Transverse colon (tissue), 4 donors: ENCODE data around the gene MDM2. TPM values are rescaled to one million over a fixed set of nuclear protein-coding genes. Genes with fewer than 3 reads are reported as not detected.

ENCODE experiments used
- DNase-seq: peaks from one replicate; pipeline ENCODE4 v3.0.0-alpha.2; 2019
- H3K27ac ChIP-seq, 4 donors: fragments of 200-600 bp; sonication (generic); 2 replicates each; pipeline ENCODE4 v1.5.1; 2016 to 2018; ENCODE audit warnings: inconsistent platforms in 4 of 4
- H3K27me3 ChIP-seq: fragments of 200-600 bp; sonication (generic); 2 replicates; pipeline ENCODE4 v1.5.1; 2017; ENCODE audit warnings: inconsistent platforms
- H3K36me3 ChIP-seq, 4 donors: fragments of 200-600 bp; sonication (generic); 2 replicates each; pipeline ENCODE4 v1.5.1; 2017 to 2019; ENCODE audit warnings: inconsistent platforms in 4 of 4
- H3K4me1 ChIP-seq, 4 donors: fragments of 200-600 bp; sonication (generic); 2 replicates each; pipeline ENCODE4 v1.5.1; 2017 to 2020; ENCODE audit warnings: inconsistent platforms in 4 of 4
- H3K4me3 ChIP-seq, 4 donors: fragments of 200-600 bp; sonication (generic); 1 replicate in 1 of 4; 2 replicates in 3 of 4; pipeline versions ENCODE4 v1.5.1 to v1.6.1; 2017 to 2019; ENCODE audit warnings: inconsistent platforms in 4 of 4
- H3K9me3 ChIP-seq, 2 donors: fragments of 200-600 bp; sonication (generic); 2 replicates each; pipeline ENCODE4 v1.5.1; 2017 to 2019; ENCODE audit warnings: inconsistent platforms in 2 of 2
- CTCF ChIP-seq, 5 experiments: fragments of 200-600 bp in 3 of 5; fragments of 450-650 bp in 2 of 5; sonication (generic) in 3 of 5; IDR thresholded peaks; 1 replicate in 2 of 5; 2 replicates in 3 of 5; pipeline ENCODE4 v1.5.1; 2016 to 2017; ENCODE audit warnings: antibody characterized with exemption in 5 of 5, inconsistent platforms in 3 of 5, mild to moderate bottlenecking in 2 of 5, moderate library complexity in 1 of 5
- EP300 ChIP-seq: sonication (generic); formaldehyde crosslinking; IDR thresholded peaks from one replicate; pipeline ENCODE4 v1.6.1; 2017; ENCODE audit warnings: antibody characterized with exemption, low read depth
- POLR2A ChIP-seq: fragments of 450-650 bp; IDR thresholded peaks from one replicate; pipeline ENCODE4 v1.6.1; 2016; ENCODE audit warnings: antibody characterized with exemption, mild to moderate bottlenecking, moderate library complexity
- POLR2AphosphoS5 ChIP-seq, 3 donors: sonication (generic); formaldehyde crosslinking; IDR thresholded peaks; one replicate each; pipeline ENCODE4 v1.6.1; 2016; ENCODE audit warnings: antibody characterized with exemption in 3 of 3
- WGBS, 2 donors: methylation state at CpG; one replicate each; pipeline ENCODE4 v1.1.5; 2018; ENCODE audit warnings: low coverage in 1 of 2; 5-methylcytosine and 5-hydroxymethylcytosine counted together
- in situ Hi-C, 4 donors: fragments of 200-750 bp; cut with MboI; loops; one replicate each; pipeline versions ENCODE4 v1.15.0 to v1.15.1; 2017; ENCODE audit warnings: low sequenced_read_pairs in 3 of 4, low pct_ligation_motif_present in 1 of 4, low pct_unique_long_range_greater_than_20kb in 1 of 4
- intact Hi-C: fragments of 100-400 bp; cut with DNase I; formaldehyde crosslinking; loops from one replicate; pipeline ENCODE4 v1.15.1; 2023; ENCODE audit warnings: low total_unique reads
- total RNA-seq, 4 donors: library from RNA; depleted of rRNA; stranded (reverse); fragments of >200 nt; gene quantifications; one replicate each; pipeline ENCODE4 v1.1.0, GENCODE V29; 2016

Gene MDM2
- total RNA-seq, 4 donors from 2014 or later: 45.7 to 291 (median 220) TPM

GRCh38 chr12:68790081-68790951, 17.7 kb upstream of the MDM2 start:
- H3K9me3 ChIP-seq: no peaks in the 10 kb centered on the region
- TF ChIP-seq CTCF (IDR thresholded peaks at IDR 0.05): no peak
- TF ChIP-seq EP300: no peak
- TF ChIP-seq POLR2A: no peak
- TF ChIP-seq POLR2AphosphoS5 (IDR thresholded peaks at IDR 0.05): no peak
- peaks cover 0 to 11% (median 5%) of the 10 kb centered on the region in 4 donors for H3K4me1 ChIP-seq
- no peak overlapping the region for H3K4me3 ChIP-seq
- 90 to 96% methylated on average over 7 to 13 of the region's 13 CpGs for WGBS, 2 donors
- H3K27me3 ChIP-seq: no peaks in the 10 kb centered on the region
- no peak for DNase-seq
- in situ Hi-C loops (no loop called here), intact Hi-C loops (no loop called here)
- no peak overlapping the region for H3K27ac ChIP-seq
- H3K36me3 ChIP-seq: no peaks in the 10 kb centered on the region

- Histone ChIP-seq H3K27ac (no peak overlapping the region), H3K9me3 (no peaks in the 10 kb centered on the region), H3K36me3 (no peaks in the 10 kb centered on the region), H3K4me1 (peaks cover 0 to 11% (median 5%) of the 10 kb centered on the region in 4 donors), H3K27me3 (no peaks in the 10 kb centered on the region), H3K4me3 (no peak overlapping the region)
- intact Hi-C loops (no loop called here), in situ Hi-C loops (no loop called here)
- DNase-seq: no peak
- no peak for TF ChIP-seq POLR2A
- TF ChIP-seq CTCF (IDR thresholded peaks at IDR 0.05): no peak
- TF ChIP-seq POLR2AphosphoS5 (IDR thresholded peaks at IDR 0.05): no peak
- TF ChIP-seq EP300: no peak
- WGBS, 2 donors: 63 to 100% methylated on average over 1 to 3 of the region's 3 CpGs
These were observed 17.1 kb upstream of the MDM2 start for GRCh38 chr12:68790952-68791234.

- H3K27ac ChIP-seq: no peak overlapping the region
- H3K4me3 ChIP-seq: no peak overlapping the region
- H3K9me3 ChIP-seq: no peaks in the 10 kb centered on the region
- 80 to 83% methylated on average over 1 to 2 of the region's 2 CpGs for WGBS, 2 donors
- no peaks in the 10 kb centered on the region for H3K27me3 ChIP-seq
- intact Hi-C loops (no loop called here), in situ Hi-C loops (no loop called here)
- no peaks in the 10 kb centered on the region for H3K36me3 ChIP-seq
- peaks cover 0 to 7% (median 3%) of the 10 kb centered on the region in 4 donors for H3K4me1 ChIP-seq
- no peak for DNase-seq
- TF ChIP-seq CTCF (IDR thresholded peaks at IDR 0.05) (no peak), POLR2A (no peak), POLR2AphosphoS5 (IDR thresholded peaks at IDR 0.05) (no peak), EP300 (no peak)
These were observed 16.0 kb upstream of the MDM2 start for GRCh38 chr12:68791897-68792481.

GRCh38 chr12:68792952-68793351, 15.0 kb upstream of the MDM2 start:
- Histone ChIP-seq H3K27ac (no peak overlapping the region), H3K9me3 (no peaks in the 10 kb centered on the region), H3K4me3 (no peak overlapping the region), H3K27me3 (no peaks in the 10 kb centered on the region), H3K36me3 (no peaks in the 10 kb centered on the region), H3K4me1 (no peaks in the 10 kb centered on the region)
- intact Hi-C loops: no loop called here
- in situ Hi-C loops: no loop called here
- TF ChIP-seq POLR2AphosphoS5 (IDR thresholded peaks at IDR 0.05): no peak
- TF ChIP-seq POLR2A: no peak
- no peak for TF ChIP-seq EP300
- no peak for TF ChIP-seq CTCF (IDR thresholded peaks at IDR 0.05)
- DNase-seq: peak; percentile 18
- WGBS, 2 donors: 66 to 79% methylated on average over 2 of the region's 2 CpGs
